Right atrium auricular region (tissue), 2 donors: ENCODE results near the gene TRPT1. TPM values are rescaled to one million over a fixed set of nuclear protein-coding genes. Genes with fewer than 3 reads are reported as not detected.

Experiments used
- DNase-seq: peaks from one replicate; pipeline ENCODE4 v3.0.0-alpha.2; 2019; ENCODE audit warnings: low spot score
- H3K27ac ChIP-seq, 2 donors: fragments of 200-600 bp; sonication (generic); 1 replicate in 1 of 2; 2 replicates in 1 of 2; pipeline ENCODE4 v1.5.1; 2016 to 2019
- H3K27me3 ChIP-seq, 2 donors: fragments of 200-600 bp; sonication (generic); one replicate each; pipeline versions ENCODE4 v1.5.1 to v1.6.0; 2017 to 2019
- H3K36me3 ChIP-seq: fragments of 200-600 bp; sonication (generic); one replicate; pipeline ENCODE4 v1.5.1; 2016
- H3K4me1 ChIP-seq, 2 donors: fragments of 200-600 bp; sonication (generic); one replicate each; pipeline versions ENCODE4 v1.5.1 to v1.6.0; 2017 to 2019
- H3K4me3 ChIP-seq, 2 donors: fragments of 200-600 bp; sonication (generic); 1 replicate in 1 of 2; 2 replicates in 1 of 2; pipeline ENCODE4 v1.5.1; 2017 to 2019; ENCODE audit warnings: mild to moderate bottlenecking in 1 of 2, moderate library complexity in 1 of 2
- H3K9me3 ChIP-seq, 2 donors: fragments of 200-600 bp; sonication (generic); one replicate each; pipeline ENCODE4 v1.5.1; 2019
- total RNA-seq, 2 donors: library from RNA; depleted of rRNA; stranded (reverse); fragments of >200 nt; gene quantifications; one replicate each; pipeline ENCODE4 v1.1.0, GENCODE V29; 2016
- TF ChIP-seq, protein P1 (sequence below), 2 donors: fragments of 200-600 bp; sonication (generic); IDR thresholded peaks; one replicate each; pipeline ENCODE4 v1.5.1; 2019; ENCODE audit warnings: antibody characterized with exemption in 2 of 2

The TRPT1 gene
- total RNA-seq, 2 donors from 2014 or later: 86.0 to 95.8 TPM

DNA sequence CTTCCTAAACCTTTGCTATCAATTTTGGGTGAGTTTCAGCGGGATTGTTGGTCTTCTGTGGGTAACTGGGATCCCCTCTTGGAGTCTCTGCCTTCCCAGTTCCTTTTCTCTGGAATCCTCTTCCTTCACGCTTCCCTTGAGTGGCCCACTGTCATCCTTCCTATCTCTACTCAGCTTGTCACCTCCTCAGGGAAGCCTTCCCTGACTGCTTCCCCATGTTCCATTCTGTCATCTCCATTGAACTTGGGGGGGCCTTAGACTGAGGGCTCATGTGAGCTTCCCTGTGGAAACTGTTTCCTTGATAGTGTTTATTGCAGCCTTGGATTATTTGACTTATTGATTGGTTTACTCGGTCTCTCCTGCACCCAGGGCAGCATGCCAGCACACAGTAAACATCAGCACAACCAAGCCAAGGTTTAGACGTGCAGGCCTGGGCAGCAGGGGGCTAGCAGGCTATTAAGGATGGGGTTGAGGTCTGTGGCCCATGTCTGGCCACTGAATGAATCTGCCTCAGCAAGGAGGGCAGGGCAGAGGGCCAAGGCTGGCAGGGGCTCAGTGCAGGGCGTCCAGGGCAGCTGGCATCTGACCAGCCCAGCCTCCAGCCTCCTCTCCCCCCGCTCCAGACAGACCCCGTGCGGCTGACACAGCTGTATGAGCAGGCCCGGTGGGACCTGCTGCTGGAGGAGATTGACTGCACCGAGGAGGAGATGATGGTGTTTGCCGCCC is 7.2 kb downstream of the TRPT1 start:
- TF ChIP-seq, protein P1, sequence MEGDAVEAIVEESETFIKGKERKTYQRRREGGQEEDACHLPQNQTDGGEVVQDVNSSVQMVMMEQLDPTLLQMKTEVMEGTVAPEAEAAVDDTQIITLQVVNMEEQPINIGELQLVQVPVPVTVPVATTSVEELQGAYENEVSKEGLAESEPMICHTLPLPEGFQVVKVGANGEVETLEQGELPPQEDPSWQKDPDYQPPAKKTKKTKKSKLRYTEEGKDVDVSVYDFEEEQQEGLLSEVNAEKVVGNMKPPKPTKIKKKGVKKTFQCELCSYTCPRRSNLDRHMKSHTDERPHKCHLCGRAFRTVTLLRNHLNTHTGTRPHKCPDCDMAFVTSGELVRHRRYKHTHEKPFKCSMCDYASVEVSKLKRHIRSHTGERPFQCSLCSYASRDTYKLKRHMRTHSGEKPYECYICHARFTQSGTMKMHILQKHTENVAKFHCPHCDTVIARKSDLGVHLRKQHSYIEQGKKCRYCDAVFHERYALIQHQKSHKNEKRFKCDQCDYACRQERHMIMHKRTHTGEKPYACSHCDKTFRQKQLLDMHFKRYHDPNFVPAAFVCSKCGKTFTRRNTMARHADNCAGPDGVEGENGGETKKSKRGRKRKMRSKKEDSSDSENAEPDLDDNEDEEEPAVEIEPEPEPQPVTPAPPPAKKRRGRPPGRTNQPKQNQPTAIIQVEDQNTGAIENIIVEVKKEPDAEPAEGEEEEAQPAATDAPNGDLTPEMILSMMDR (IDR thresholded peaks at IDR 0.05): no peak
- no peak overlapping the region for H3K27ac ChIP-seq
- peaks cover 13% of the 10 kb centered on the region for H3K36me3 ChIP-seq
- H3K4me1 ChIP-seq: no peaks in the 10 kb centered on the region
- no peaks in the 10 kb centered on the region for H3K27me3 ChIP-seq
- H3K4me3 ChIP-seq: no peak overlapping the region
- H3K9me3 ChIP-seq: no peaks in the 10 kb centered on the region
- no peak for DNase-seq

DNA sequence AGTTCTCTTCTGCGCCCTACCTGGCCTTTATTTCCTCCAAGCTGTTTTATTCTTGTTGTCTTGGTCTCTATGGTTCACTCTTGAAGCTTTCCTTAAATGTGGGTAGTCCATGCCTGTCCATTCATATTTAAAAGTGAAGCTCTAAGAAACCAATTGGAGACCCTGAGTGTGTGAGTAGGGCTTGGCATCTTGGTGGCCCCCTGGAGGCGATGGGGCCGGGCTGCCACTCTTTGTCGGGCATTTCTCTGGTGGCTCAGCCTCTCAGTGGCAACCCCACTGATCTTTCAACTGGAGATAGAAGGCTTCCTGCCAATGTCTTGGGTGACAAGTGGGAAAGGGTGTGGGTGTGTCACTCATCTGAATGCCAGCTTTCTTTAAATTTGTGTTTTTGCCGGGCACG is 9.1 kb downstream of the TRPT1 start:
- H3K9me3 ChIP-seq: no peaks in the 10 kb centered on the region
- H3K4me3 ChIP-seq: no peak overlapping the region
- peaks cover 16% of the 10 kb centered on the region for H3K36me3 ChIP-seq
- DNase-seq: no peak
- H3K27me3 ChIP-seq: no peaks in the 10 kb centered on the region
- TF ChIP-seq, protein P1 (IDR thresholded peaks at IDR 0.05): no peak
- H3K4me1 ChIP-seq: no peaks in the 10 kb centered on the region
- H3K27ac ChIP-seq: no peak overlapping the region

DNA sequence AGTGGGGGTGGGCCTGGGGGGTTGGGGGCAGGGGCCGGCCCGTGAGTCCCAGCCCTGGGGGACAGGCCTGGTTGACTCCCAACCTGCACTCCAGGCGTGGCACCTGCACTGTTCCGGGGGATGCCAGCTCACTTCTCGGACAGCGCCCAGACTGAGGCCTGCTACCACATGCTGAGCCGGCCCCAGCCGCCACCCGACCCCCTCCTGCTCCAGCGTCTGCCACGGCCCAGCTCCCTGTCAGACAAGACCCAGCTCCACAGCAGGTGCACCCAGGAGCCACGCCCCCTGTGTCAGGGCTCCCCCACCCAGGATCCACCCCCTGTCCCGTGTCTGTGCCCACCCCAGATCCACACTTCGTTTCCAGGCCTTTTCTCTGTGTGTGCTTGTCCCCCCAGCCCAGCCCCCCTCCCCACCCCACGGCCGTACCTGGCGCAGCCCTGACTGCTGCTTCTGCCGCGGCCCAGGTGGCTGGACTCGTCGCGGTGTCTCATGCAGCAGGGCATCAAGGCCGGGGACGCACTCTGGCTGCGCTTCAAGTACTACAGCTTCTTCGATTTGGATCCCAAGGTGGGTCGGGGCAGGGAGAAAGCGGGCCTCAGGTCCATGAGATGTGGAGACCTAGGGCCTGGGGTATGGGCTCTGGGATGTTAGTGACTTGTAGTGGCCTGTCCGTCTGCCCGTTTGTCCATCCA is 14.7 kb downstream of the TRPT1 start:
- H3K4me1 ChIP-seq: peaks cover 0 to 22% of the 10 kb centered on the region in 2 donors
- H3K36me3 ChIP-seq: peaks cover 14% of the 10 kb centered on the region
- H3K27ac ChIP-seq: no peak overlapping the region
- H3K27me3 ChIP-seq: no peaks in the 10 kb centered on the region
- no peak for DNase-seq
- H3K9me3 ChIP-seq: no peaks in the 10 kb centered on the region
- TF ChIP-seq, protein P1 (IDR thresholded peaks at IDR 0.05): no peak
- H3K4me3 ChIP-seq: no peak overlapping the region

DNA sequence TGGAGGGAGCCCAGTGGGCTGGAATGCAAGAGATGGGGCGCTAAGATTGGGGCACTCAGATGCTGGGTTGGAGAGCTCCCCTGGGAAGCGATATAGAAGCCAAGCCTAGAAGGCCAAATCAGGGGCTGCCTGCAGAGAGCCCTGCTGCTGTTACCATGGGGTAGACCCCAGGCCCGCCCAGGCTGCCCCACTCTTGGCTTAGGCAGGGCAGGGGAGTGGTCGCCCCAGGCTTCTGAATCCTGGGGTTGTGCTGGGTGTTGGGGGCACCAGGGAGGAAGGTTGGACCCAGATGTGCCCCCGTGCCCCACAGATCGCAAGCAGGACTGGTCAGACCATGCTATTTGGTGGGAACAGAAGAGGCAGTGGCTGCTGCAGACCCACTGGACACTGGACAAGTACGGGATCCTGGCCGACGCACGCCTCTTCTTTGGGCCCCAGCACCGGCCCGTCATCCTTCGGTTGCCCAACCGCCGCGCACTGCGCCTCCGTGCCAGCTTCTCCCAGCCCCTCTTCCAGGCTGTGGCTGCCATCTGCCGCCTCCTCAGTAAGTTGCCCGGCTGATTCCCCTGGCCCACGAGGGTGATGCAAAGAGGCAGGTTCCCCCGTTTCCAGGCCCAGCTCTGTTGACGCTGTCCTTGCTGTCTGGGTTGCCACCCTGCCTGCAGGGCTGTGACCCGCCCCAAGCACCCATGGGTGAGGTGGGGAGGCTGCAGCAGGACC is 15.5 kb downstream of the TRPT1 start:
- H3K4me1 ChIP-seq: peaks cover 0 to 26% of the 10 kb centered on the region in 2 donors
- no peak overlapping the region for H3K4me3 ChIP-seq
- peaks cover 16% of the 10 kb centered on the region for H3K36me3 ChIP-seq
- TF ChIP-seq, protein P1 (IDR thresholded peaks at IDR 0.05): no peak
- no peaks in the 10 kb centered on the region for H3K9me3 ChIP-seq
- no peaks in the 10 kb centered on the region for H3K27me3 ChIP-seq
- no peak for DNase-seq
- H3K27ac ChIP-seq: no peak overlapping the region

DNA sequence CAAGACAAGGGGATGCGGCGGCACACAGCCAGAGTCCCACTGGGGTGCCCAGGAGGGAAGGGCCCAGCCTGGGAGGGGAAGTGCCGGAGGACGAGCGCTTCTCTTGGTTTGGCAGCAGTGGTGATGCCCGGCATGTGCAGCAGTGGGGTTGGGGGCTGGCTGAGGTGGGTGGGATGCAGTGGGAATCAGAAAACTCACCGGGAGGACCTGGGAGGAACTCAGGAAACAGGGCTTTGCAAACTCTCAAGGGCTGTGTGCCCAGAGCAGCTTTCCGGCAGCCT is 16.5 kb downstream of the TRPT1 start:
- TF ChIP-seq, protein P1 (IDR thresholded peaks at IDR 0.05): no peak

More for the DNA sequence above, 16.5 kb downstream of the TRPT1 start:
- peaks cover 0 to 33% of the 10 kb centered on the region in 2 donors for H3K4me1 ChIP-seq
- H3K4me3 ChIP-seq: no peak overlapping the region
- H3K27ac ChIP-seq: no peak overlapping the region
- peaks cover 16% of the 10 kb centered on the region for H3K36me3 ChIP-seq
- no peaks in the 10 kb centered on the region for H3K27me3 ChIP-seq
- H3K9me3 ChIP-seq: no peaks in the 10 kb centered on the region
- DNase-seq: no peak
